CD4-positive, CD25-positive, alpha-beta regulatory T cell (primary cell): ENCODE results near the gene C16orf92. TPM values are rescaled to one million over a fixed set of nuclear protein-coding genes. Genes with fewer than 3 reads are reported as not detected.
"Not testable (repeated sequence)": the region's sequence is repeated elsewhere in the genome, so short reads cannot be mapped to it uniquely, and the experiment has no call there.

Experiments
- ATAC-seq, 2 donors: fragments of 150-1000 bp; cut with Tn5 transposase; one replicate each; pipeline ENCODE4 v1.10.0; 2021; ENCODE audit warnings: low read depth in 2 of 2, moderate number of reproducible peaks in 2 of 2, moderate library complexity in 1 of 2
- DNase-seq, 3 donors: peaks; one replicate each; pipeline versions ENCODE4 v3.0.0 to v3.0.0-alpha.2; 2012 to 2022; ENCODE audit warnings: mixed read lengths in 1 of 3
- H3K27ac ChIP-seq: one replicate; pipeline ENCODE4 v1.7.0; 2013; ENCODE audit warnings: mild to moderate bottlenecking, low read length; ENCODE audit not compliant: insufficient read depth, poor library complexity, severe bottlenecking
- H3K27me3 ChIP-seq: one replicate; pipeline ENCODE4 v1.7.0; 2013; ENCODE audit warnings: low read length; ENCODE audit not compliant: control insufficient read depth, insufficient read depth
- H3K36me3 ChIP-seq: one replicate; pipeline ENCODE4 v1.7.0; 2013; ENCODE audit warnings: mild to moderate bottlenecking, low read length, moderate library complexity; ENCODE audit not compliant: control insufficient read depth, insufficient read depth
- H3K4me1 ChIP-seq: 2 replicates; pipeline ENCODE4 v1.7.0; 2013; ENCODE audit warnings: mild to moderate bottlenecking, low read length; ENCODE audit not compliant: insufficient read depth, control insufficient read depth, poor library complexity, severe bottlenecking
- H3K4me3 ChIP-seq: one replicate; pipeline ENCODE4 v1.7.0; 2013; ENCODE audit warnings: low read depth, mild to moderate bottlenecking, low read length, moderate library complexity
- H3K9me3 ChIP-seq, 2 experiments: 1 replicate in 1 of 2; 2 replicates in 1 of 2; pipeline ENCODE4 v1.7.0; 2013; ENCODE audit warnings: low read length in 2 of 2, mild to moderate bottlenecking in 1 of 2, moderate library complexity in 1 of 2; ENCODE audit not compliant: control insufficient read depth in 2 of 2
- H3K27ac Mint-ChIP-seq, 3 donors: one replicate each; pipeline ENCODE4 v1.8.0; 2020 to 2022; ENCODE audit warnings: mild to moderate bottlenecking in 3 of 3, mixed read lengths in 3 of 3, moderate library complexity in 2 of 3
- H3K27me3 Mint-ChIP-seq: one replicate; pipeline ENCODE4 v1.8.0; 2022; ENCODE audit warnings: mild to moderate bottlenecking, mixed read lengths
- H3K36me3 Mint-ChIP-seq: one replicate; pipeline ENCODE4 v1.8.0; 2020; ENCODE audit warnings: mixed read lengths
- H3K4me1 Mint-ChIP-seq, 4 donors: one replicate each; pipeline ENCODE4 v1.8.0; 2020 to 2022; ENCODE audit warnings: mixed read lengths in 4 of 4, mild to moderate bottlenecking in 1 of 4
- H3K4me3 Mint-ChIP-seq, 4 donors: one replicate each; pipeline ENCODE4 v1.8.0; 2020 to 2022; ENCODE audit warnings: mild to moderate bottlenecking in 4 of 4, mixed read lengths in 4 of 4, moderate library complexity in 3 of 4
- H3K9me3 Mint-ChIP-seq, 7 donors: one replicate each; pipeline ENCODE4 v1.8.0; 2020 to 2022; ENCODE audit warnings: mixed read lengths in 7 of 7, mild to moderate bottlenecking in 3 of 7, moderate library complexity in 2 of 7
- polyA plus RNA-seq, 4 donors: library from polyadenylated mRNA; unstranded; fragments of 300-500 nt; fragmentation: Illumina TruSeq; gene quantifications; one replicate each; pipeline ENCODE4 v1.2.3, GENCODE V29; 2021
- total RNA-seq: library from RNA; stranded (reverse); gene quantifications from one replicate; pipeline ENCODE4 v1.2.3, GENCODE V29; 2022

C16orf92 gene
- total and polyA plus RNA-seq, 5 donors from 2014 or later, result not detected

- no peaks in the 10 kb centered on the region for H3K27me3 ChIP-seq
- peaks cover 0 to 1% (median 0%) of the 10 kb centered on the region in 7 donors for H3K9me3 Mint-ChIP-seq
- H3K27me3 Mint-ChIP-seq, result peaks cover 24% of the 10 kb centered on the region
Observed at GRCh38 chr16:30009990-30010843, 12.8 kb upstream of the C16orf92 start.

GRCh38 chr16:30010844-30011713, 11.9 kb upstream of the C16orf92 start, which contains the start of gene DOC2A:
Gene DOC2A (minus strand): TSS chr16:30011027. CDS start chr16:30010222, 805 bp downstream.
- peak within 1 kb of the TSS in 2 of 3 donors; percentile 20 to 36 for H3K27ac Mint-ChIP-seq
- Histone ChIP-seq H3K36me3 (no peaks in the 10 kb centered on the region), H3K9me3 (no peaks in the 10 kb centered on the region), H3K27ac (no peak within 1 kb of the TSS), H3K4me3 (no peak within 1 kb of the TSS), H3K27me3 (no peaks in the 10 kb centered on the region), H3K4me1 (peaks cover 14% of the 10 kb centered on the region)
- peak in 2 of 3 donors; percentile 26 to 30 for DNase-seq
- H3K9me3 Mint-ChIP-seq, result peaks cover 0 to 1% (median 0%) of the 10 kb centered on the region in 7 donors
- ATAC-seq, result peak; percentile 29 to 35
- H3K36me3 Mint-ChIP-seq, result no peaks in the 10 kb centered on the region
- peaks cover 0 to 11% (median 4%) of the 10 kb centered on the region in 4 donors for H3K4me1 Mint-ChIP-seq
- peaks cover 29% of the 10 kb centered on the region for H3K27me3 Mint-ChIP-seq
- H3K4me3 Mint-ChIP-seq, result peak within 1 kb of the TSS; percentile 61 to 91 (median 86)

More at GRCh38 chr16:30009990-30010843, 12.8 kb upstream of the C16orf92 start:
- Histone ChIP-seq H3K27ac (no peak overlapping the region), H3K4me3 (no peak overlapping the region), H3K9me3 (no peaks in the 10 kb centered on the region), H3K4me1 (peaks cover 14% of the 10 kb centered on the region), H3K36me3 (no peaks in the 10 kb centered on the region)
- H3K27ac Mint-ChIP-seq, result peak overlapping the region in 1 of 3 donors; percentile 20
- peak overlapping the region; percentile 43 to 77 (median 64) for H3K4me3 Mint-ChIP-seq
- DNase-seq (no peak), ATAC-seq (no peak)
- no peaks in the 10 kb centered on the region for H3K36me3 Mint-ChIP-seq
- H3K4me1 Mint-ChIP-seq, result peaks cover 0 to 11% (median 4%) of the 10 kb centered on the region in 4 donors

DNA sequence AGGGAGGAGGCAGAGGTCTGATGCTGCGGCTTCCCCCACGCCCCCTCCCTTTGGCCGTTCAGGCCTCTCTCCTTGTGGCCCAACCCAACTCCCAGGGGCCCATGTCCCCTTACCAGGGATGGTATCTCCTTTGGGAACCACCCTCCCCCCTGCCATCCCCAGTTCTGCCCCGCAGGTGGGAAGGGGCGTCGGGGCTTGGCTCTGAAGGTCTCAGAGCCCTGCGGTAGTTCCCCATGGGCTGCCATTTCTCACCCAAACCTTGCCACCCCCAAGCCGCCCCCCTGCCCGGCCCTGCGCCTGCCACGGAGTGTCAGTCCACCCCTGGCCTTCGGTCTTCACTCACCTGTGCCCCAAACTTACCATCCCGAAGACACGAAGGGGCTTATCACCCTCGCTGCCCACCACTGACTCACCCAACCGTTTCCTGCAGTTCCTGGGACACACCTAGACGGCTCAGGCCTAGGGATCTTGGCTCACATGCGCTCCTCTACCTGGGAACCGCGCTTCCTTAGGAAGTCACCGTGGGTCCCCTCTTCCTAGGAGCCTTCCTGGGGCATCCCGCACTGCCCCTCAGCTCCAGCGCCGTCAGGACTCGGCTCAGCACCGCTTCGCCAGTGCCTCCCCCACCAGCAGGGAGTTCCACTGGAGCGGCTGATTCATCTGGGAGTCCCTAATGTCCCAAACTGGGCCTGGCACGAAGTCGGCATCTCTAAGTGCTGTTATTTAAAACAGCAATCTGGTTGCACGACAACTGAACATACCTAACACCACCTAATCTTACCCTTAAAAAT, 11.1 kb upstream of the C16orf92 start:
- Histone ChIP-seq H3K27ac (no peak overlapping the region), H3K4me1 (peaks cover 14% of the 10 kb centered on the region), H3K9me3 (no peaks in the 10 kb centered on the region), H3K36me3 (no peaks in the 10 kb centered on the region), H3K4me3 (no peak overlapping the region), H3K27me3 (no peaks in the 10 kb centered on the region)
- Mint-ChIP-seq H3K4me3 (peak overlapping the region in 3 of 4 donors; percentile 81 to 91 (median 90)), H3K36me3 (no peaks in the 10 kb centered on the region), H3K27me3 (peaks cover 34% of the 10 kb centered on the region), H3K4me1 (peaks cover 0 to 11% (median 4%) of the 10 kb centered on the region in 4 donors), H3K9me3 (peaks cover 0 to 1% (median 0%) of the 10 kb centered on the region in 7 donors), H3K27ac (peak overlapping the region in 1 of 3 donors; percentile 36)
- no peak for ATAC-seq
- DNase-seq, result no peak

- not testable (repeated sequence) for H3K4me3 Mint-ChIP-seq, H3K36me3 Mint-ChIP-seq
Observed at GRCh38 chr16:30012598-30012997, 10.4 kb upstream of the C16orf92 start.

GRCh38 chr16:30015450-30015849, 7.5 kb upstream of the C16orf92 start:
- H3K27ac ChIP-seq, H3K4me3 ChIP-seq, DNase-seq, H3K36me3 Mint-ChIP-seq, H3K4me1 ChIP-seq, H3K9me3 Mint-ChIP-seq, H3K9me3 ChIP-seq, H3K27me3 ChIP-seq, H3K36me3 ChIP-seq, H3K4me3 Mint-ChIP-seq, ATAC-seq: not testable (repeated sequence)
- Mint-ChIP-seq H3K27me3 (peaks cover 34% of the 10 kb centered on the region), H3K27ac (peak overlapping the region in 1 of 3 donors; percentile 80), H3K4me1 (peaks cover 0 to 10% (median 4%) of the 10 kb centered on the region in 4 donors)

More at GRCh38 chr16:30012598-30012997, 10.4 kb upstream of the C16orf92 start:
- DNase-seq, H3K4me3 ChIP-seq, H3K9me3 Mint-ChIP-seq, H3K9me3 ChIP-seq, H3K27ac Mint-ChIP-seq, H3K27ac ChIP-seq, H3K36me3 ChIP-seq, ATAC-seq, H3K27me3 ChIP-seq: not testable (repeated sequence)
- Mint-ChIP-seq H3K4me1 (peaks cover 0 to 11% (median 4%) of the 10 kb centered on the region in 4 donors), H3K27me3 (peaks cover 34% of the 10 kb centered on the region)
- H3K4me1 ChIP-seq, result peaks cover 14% of the 10 kb centered on the region

DNA sequence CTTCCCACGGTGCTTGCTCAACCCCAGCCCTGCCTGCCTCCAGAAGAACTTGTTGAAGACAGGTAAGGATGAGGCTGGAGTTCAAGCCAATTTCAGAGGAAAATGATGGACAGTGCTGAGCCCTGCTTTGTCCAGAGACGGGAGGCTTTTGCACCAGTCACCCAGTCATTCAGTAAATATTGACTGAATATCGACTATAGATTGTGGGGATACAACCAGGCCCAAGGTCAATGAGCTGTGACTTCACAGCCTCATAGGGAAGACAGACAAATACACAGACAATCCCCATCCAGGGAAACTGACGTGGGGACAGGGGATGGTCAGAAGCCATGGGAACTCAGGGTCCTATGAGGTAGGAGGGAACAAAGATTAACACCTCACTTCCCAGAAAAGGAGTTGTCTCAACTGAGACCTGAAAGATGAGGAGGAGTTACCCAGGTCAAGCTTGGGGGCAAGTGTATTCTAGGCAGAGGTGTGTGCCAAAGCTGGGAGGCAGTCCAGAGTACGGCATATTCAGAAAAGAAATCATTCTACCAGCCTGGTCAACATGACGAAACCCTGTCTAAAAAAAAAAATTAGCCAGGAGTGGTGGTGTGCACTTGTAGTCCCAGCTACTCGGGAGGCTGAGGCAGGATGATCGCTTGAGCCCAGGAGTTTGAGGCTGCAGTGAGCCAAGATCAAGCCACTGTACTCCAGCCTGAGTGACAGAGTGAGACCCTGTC, 6.3 kb upstream of the C16orf92 start:
- H3K4me3 ChIP-seq, result no peak overlapping the region
- no peaks in the 10 kb centered on the region for H3K9me3 ChIP-seq
- H3K27ac ChIP-seq, result no peak overlapping the region
- no peak overlapping the region for H3K4me3 Mint-ChIP-seq
- no peak overlapping the region for H3K27ac Mint-ChIP-seq
- peaks cover 41% of the 10 kb centered on the region for H3K27me3 Mint-ChIP-seq
- DNase-seq (no peak), ATAC-seq (no peak)
- H3K4me1 Mint-ChIP-seq, result peaks cover 0 to 21% (median 7%) of the 10 kb centered on the region in 4 donors
- H3K36me3 Mint-ChIP-seq, result no peaks in the 10 kb centered on the region
- H3K27me3 ChIP-seq, result no peaks in the 10 kb centered on the region
- H3K36me3 ChIP-seq, result no peaks in the 10 kb centered on the region
- H3K4me1 ChIP-seq, result peaks cover 10% of the 10 kb centered on the region
- peaks cover 0 to 2% (median 0%) of the 10 kb centered on the region in 7 donors for H3K9me3 Mint-ChIP-seq
